HK-2 (cell line): Measurements from ENCODE around the gene OSBPL3.

Experiments
- DNase-seq: peaks from one replicate; pipeline ENCODE4 v3.0.0-alpha.2; 2018; ENCODE audit not compliant: unreplicated experiment

Gene OSBPL3

GRCh38 chr7:24828891-24829661 lies 150.9 kb downstream of the OSBPL3 start:
- no peak for DNase-seq

- no peak for DNase-seq
Measured at GRCh38 chr7:24827589-24827988, 152.4 kb downstream of the OSBPL3 start.

- DNase-seq: no peak
Measured at GRCh38 chr7:24827027-24827426, 153.0 kb downstream of the OSBPL3 start.

- no peak for DNase-seq
Measured at GRCh38 chr7:24826662-24827020, 153.3 kb downstream of the OSBPL3 start.

- DNase-seq: peak; percentile 34
Measured at GRCh38 chr7:24825931-24826661, 153.9 kb downstream of the OSBPL3 start.

GRCh38 chr7:24825381-24825794 lies 154.6 kb downstream of the OSBPL3 start:
- DNase-seq: no peak

- DNase-seq: no peak
Measured at GRCh38 chr7:24824896-24825295, 155.1 kb downstream of the OSBPL3 start.

- no peak for DNase-seq
Measured at GRCh38 chr7:24824400-24824799, 155.6 kb downstream of the OSBPL3 start.

GRCh38 chr7:24821754-24822054 lies 158.3 kb downstream of the OSBPL3 start:
- DNase-seq: no peak

GRCh38 chr7:24821045-24821753 lies 158.8 kb downstream of the OSBPL3 start:
- peak; percentile 75 for DNase-seq

- peak; percentile 29 for DNase-seq
Measured at GRCh38 chr7:24820730-24821044, 159.3 kb downstream of the OSBPL3 start.

- DNase-seq: peak; percentile 76
Measured at GRCh38 chr7:24819916-24820689, 159.9 kb downstream of the OSBPL3 start.

- DNase-seq: no peak
Measured at GRCh38 chr7:24817339-24817738, 162.6 kb downstream of the OSBPL3 start.

- no peak for DNase-seq
Measured at GRCh38 chr7:24816868-24817267, 163.1 kb downstream of the OSBPL3 start.

GRCh38 chr7:24812305-24812945 lies 167.6 kb downstream of the OSBPL3 start:
- DNase-seq: peak; percentile 47

- no peak for DNase-seq
Measured at GRCh38 chr7:24808518-24808917, 171.5 kb downstream of the OSBPL3 start.

GRCh38 chr7:24802300-24802699 lies 177.7 kb downstream of the OSBPL3 start:
- DNase-seq: no peak

- no peak for DNase-seq
Measured at GRCh38 chr7:24801883-24802282, 178.1 kb downstream of the OSBPL3 start.

- DNase-seq: no peak
Measured at GRCh38 chr7:24800667-24801066, 179.3 kb downstream of the OSBPL3 start.

- no peak for DNase-seq
Measured at GRCh38 chr7:24800073-24800472, 179.9 kb downstream of the OSBPL3 start.

- DNase-seq: no peak
Measured at GRCh38 chr7:24799506-24799905, 180.5 kb downstream of the OSBPL3 start.

- no peak for DNase-seq
Measured at GRCh38 chr7:24798261-24798660, 181.7 kb downstream of the OSBPL3 start.
